Spleen (tissue), 7 donors: ENCODE results near the gene GLUL.

Source experiments
- CTCF ChIP-seq, 11 experiments: fragments of 200-600 bp in 7 of 11; fragments of 450-650 bp in 4 of 11; sonication (generic) in 4 of 11; IDR thresholded peaks in 8 of 11; conservative IDR thresholded peaks in 3 of 11; 1 replicate in 7 of 11; 2 replicates in 4 of 11; pipeline versions ENCODE4 v1.4.0 to v1.8.0; 2016 to 2021; ENCODE audit warnings: antibody characterized with exemption in 11 of 11, inconsistent platforms in 4 of 11, mild to moderate bottlenecking in 1 of 11
- POLR2A ChIP-seq, 3 donors: fragments of 450-650 bp; IDR thresholded peaks; one replicate each; pipeline ENCODE4 v1.5.1; 2017; ENCODE audit warnings: antibody characterized with exemption in 3 of 3, mild to moderate bottlenecking in 1 of 3
- POLR2AphosphoS5 ChIP-seq, 3 donors: sonication (generic); formaldehyde crosslinking; IDR thresholded peaks; one replicate each; pipeline ENCODE4 v1.5.1; 2017; ENCODE audit warnings: antibody characterized with exemption in 3 of 3
- donor health status: DM: no; HTN: no; CAD: no; lungs with moderate emphysema.
- donor health status: DM: no; HTN: no; CAD: no.
- donor health status: DM: no; HTN: no; CAD: no.

GRCh38 chr1:182359645-182360044 is 31.9 kb downstream of the GLUL start:
- TF ChIP-seq CTCF (IDR thresholded peaks at IDR 0.05 in 8 of 11, conservative IDR thresholded peaks at IDR 0.05 in 3 of 11) (no peak), POLR2A (IDR thresholded peaks at IDR 0.05) (no peak), POLR2AphosphoS5 (IDR thresholded peaks at IDR 0.05) (no peak)
